GM12873 (cell line): ENCODE measurements around the gene ZFP36L1.

Experiments
- TF ChIP-seq, protein P1 (sequence below): IDR thresholded peaks from 2 replicates; pipeline ENCODE4 v1.5.1; 2012; ENCODE audit warnings: low read depth, mild to moderate bottlenecking, moderate library complexity, low read length, control low read depth; ENCODE audit not compliant: insufficient read depth; ENCODE audit errors: missing control alignments

ZFP36L1 gene

DNA sequence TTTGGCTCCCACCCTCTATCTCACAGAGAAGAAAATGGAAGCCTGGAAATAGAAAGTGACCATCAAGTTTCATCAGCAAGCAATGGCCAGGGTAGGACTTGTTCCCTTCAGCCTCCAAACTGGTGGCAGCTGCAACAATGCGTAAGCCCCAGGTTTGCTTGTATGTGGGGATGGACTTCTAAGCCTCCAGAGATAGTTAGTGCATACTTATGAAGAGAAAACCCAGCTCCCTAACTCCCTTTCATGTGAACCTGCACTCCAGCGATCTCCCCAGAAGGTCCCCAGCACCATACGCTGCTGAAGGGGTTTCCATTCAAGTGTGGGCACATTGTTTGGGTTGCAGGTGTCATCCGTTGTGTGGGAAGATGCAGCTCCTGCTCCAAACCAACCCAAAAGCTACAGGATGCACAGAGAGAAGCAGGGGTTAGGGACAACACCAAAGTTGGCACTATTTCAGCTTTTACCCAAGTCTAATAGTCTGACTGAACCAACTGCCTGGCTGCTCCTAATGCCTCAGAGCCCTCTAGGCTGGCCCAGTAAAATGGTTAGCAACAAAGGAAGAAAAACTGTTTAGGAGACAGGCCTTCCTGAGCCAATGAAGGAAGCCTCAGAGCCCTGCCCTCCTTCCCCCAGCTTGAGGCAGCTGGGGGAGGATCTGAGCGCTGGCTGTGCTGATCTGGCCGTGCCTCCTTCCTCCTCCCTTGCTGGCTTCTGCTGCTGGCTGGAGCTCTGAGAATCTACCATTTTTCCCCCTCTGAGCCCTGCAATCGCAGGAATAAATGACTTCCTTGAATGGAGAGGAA is 12.3 kb downstream of the ZFP36L1 start:
- TF ChIP-seq, protein P1, sequence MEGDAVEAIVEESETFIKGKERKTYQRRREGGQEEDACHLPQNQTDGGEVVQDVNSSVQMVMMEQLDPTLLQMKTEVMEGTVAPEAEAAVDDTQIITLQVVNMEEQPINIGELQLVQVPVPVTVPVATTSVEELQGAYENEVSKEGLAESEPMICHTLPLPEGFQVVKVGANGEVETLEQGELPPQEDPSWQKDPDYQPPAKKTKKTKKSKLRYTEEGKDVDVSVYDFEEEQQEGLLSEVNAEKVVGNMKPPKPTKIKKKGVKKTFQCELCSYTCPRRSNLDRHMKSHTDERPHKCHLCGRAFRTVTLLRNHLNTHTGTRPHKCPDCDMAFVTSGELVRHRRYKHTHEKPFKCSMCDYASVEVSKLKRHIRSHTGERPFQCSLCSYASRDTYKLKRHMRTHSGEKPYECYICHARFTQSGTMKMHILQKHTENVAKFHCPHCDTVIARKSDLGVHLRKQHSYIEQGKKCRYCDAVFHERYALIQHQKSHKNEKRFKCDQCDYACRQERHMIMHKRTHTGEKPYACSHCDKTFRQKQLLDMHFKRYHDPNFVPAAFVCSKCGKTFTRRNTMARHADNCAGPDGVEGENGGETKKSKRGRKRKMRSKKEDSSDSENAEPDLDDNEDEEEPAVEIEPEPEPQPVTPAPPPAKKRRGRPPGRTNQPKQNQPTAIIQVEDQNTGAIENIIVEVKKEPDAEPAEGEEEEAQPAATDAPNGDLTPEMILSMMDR: no peak

DNA sequence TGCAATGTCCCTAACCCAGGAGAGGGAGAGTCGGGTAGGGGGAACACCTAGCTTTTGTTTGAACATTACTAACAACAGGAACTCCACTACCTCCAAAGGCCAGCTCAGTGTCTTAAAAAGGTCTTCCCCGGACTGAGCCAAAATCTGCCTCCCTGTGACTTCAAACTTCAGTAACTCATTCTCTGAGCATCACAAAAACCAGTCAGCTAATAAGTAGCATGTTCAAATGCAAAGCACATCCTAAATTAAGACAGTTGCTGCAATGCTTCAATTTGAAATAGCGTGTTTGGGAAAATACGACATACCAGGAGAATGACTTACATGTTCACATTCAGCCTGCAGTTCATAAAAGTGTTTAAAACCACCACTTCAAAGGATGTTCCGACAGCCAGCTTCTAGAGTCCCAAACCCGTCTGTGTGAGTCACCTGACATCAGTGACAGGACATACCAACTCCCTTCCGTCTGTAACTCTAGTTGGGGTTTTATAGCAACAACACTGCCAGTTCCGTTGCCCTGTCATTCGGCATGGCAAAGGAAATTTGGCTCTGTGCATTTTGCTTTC is 13.0 kb downstream of the ZFP36L1 start:
- TF ChIP-seq, protein P1: no peak

DNA sequence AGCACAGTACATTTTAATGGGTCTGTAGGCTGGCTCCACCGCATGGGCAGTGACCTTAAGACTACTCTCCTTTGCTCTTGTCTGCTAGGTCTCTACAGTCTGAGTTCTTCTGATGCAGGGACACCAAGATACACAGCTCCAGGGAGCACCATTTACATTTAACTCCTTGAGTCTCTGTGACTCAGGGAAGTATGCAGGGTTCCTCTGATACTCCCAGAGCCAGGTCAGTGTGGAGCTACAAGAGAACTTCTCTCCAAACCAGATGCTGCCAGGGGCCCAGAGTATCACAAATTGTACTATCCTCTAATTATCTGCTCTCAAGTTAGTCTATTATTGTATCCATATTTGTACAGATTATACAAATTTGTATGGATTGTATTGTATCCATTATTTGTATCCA is 15.2 kb downstream of the ZFP36L1 start:
- TF ChIP-seq, protein P1: no peak

DNA sequence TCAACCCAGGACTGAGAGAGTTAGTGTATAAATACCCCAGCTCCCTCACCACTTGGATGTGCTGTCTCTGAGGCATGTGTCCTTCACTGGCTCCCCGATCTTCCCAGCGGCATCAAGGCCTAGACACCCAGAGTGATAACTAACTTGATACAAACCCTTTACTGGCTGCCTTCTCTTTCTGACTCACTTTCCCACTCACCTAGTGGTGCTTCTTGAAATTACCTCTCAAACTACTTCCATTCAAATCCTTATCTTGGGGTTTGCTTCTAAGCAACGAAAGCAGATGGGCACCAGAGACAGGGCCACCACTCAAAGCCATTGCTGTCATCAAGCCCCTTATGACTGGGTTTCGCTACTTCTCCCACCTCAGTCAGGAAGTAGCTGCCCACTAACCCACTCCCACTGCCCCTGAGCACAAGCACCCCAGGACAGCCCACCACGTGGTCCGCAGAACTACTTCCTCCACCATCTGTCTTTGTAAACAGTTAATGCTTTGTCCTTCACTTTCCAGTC is 17.2 kb downstream of the ZFP36L1 start:
- TF ChIP-seq, protein P1: peak; percentile 53

DNA sequence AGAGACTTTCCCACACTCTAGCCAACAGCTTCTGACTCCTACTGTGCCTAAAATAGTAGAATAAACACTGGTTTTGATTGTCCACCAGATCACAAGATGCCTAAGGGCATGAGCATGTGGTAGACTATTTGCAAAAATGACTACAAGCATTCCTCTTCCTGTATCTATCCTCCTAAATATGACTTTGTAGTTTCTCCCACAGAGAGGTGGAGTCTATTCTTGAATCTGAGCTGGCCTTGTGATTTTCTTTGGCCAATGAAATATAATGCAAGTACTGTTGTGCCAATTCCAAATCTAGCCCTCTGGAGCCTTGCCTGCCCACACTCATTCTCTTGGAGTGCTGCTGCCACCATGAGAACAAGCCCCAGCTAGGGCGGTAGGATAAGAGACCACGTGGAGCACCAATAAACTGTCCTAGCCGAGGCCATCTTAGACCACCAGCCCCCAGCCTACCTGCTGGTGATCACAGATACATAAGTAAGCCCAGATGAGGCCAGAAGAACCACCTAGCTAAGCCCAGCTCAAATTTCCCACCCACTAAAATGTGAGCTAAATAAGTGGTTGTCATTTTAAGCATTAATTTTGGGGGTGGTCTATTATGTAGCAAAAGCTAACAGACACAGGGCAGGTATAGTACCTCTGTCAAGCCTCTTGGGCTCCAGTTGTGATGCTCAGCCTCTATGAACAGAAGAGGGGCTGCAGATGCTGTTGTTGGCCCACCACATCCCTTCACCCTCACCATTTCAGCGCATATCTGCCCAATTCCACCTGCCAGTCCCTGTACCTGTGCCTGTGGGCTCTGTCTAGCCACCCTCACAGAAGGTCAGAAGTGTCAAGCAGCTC is 17.9 kb downstream of the ZFP36L1 start:
- TF ChIP-seq, protein P1: no peak

DNA sequence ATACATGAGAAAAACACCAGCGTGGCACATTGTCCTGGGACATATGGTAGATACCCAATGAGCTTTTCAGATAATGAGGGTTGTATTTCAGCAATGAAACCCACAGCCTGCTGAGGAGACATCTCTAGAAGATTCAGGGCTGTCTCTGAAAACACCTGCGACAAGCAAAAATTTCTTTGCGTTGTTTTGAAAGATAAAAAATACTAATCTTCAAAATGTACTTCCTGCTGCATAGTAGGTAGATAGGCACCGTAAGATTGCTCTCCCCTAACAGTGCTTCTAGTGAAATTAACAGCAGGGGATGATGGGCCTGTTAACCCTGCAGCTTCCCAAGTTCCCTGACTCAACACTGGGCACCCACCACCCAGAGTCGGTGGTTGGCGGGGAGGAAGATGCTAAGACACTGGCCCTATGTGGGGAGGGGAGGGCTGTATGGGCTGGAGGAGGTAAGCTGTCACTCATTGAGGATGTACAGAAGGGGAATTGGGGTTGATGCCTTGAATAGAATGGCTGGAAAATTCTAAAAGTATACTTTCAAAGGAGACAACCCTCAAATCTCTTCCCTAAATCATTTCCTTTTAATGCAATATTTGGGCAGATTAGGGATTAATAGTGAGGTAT is 20.0 kb downstream of the ZFP36L1 start:
- TF ChIP-seq, protein P1: no peak
